NOMO-1 (cell line): Measurements from ENCODE around the gene PSMF1.
A peak's percentile ranks its signal among the peaks of the same experiment; 100 is the strongest.

Experiments used
- DNase-seq, 2 experiments: peaks; one replicate each; lab custom pipeline; 2025; ENCODE audit not compliant: unreplicated experiment in 2 of 2; lab: John Stamatoyannopoulos, UW

PSMF1 gene

GRCh38 chr20:1163105-1163504 lies 44.7 kb downstream of the PSMF1 start:
- DNase-seq, result no peak

GRCh38 chr20:1163653-1164052 lies 45.3 kb downstream of the PSMF1 start:
- DNase-seq, result no peak

- DNase-seq, result no peak
Observed at GRCh38 chr20:1164871-1165270, 46.5 kb downstream of the PSMF1 start.

GRCh38 chr20:1165521-1165920 lies 47.1 kb downstream of the PSMF1 start:
- no peak for DNase-seq

DNA sequence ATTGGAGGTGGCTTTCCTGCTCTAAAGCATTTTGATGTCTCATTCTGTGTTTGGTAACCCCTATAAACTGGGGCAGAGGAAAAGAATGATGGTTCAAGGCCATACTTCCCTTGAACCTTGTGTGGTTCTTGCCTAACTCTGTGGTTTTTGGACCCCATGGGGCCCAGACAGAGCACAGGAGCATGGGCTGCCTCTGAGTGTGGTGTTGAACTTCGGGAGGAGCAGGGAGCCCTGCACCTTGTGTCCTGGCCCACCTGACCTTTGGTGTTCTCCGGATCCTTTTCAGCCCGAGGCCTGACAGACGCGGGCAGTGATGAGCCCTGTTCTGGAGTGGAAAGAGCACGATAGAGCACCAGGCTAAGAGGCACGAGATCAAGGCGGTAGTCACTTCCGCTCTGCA lies 47.5 kb downstream of the PSMF1 start:
- DNase-seq, result no peak

DNA sequence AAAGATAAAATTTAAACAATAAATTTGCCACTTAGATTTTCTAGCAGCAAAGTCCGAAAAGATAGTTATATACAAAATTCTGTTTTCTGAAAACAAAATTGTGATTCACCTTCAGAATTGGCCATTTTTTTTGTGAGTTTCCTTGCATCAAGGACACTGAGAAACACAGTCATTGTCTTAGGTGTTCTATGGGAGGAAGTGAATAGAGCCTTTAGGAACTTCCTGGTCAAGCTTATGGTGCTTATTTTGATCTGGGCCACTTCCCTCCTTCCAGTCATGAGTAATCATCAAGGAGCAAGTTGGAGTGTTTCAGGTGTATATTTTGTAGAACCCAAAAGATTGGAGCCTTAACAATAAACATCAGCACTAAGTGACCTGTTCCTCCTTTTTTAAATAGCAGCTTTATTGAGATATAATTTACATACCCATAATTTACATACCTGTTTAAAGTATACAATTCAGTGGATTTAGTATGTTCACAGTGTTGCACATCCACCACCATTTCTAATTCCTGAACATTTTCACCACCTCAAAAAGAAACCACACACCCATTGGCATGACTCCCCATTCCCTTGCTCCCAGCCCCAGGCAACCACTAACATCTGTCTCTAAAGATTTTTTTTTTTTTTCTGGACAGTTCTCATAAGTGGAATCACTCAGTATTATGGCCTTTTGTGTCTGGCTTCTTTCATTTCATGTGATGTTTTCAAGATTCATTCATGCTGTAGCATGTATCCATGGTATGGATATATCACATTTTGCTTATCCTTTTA lies 48.7 kb downstream of the PSMF1 start:
- no peak for DNase-seq

DNA sequence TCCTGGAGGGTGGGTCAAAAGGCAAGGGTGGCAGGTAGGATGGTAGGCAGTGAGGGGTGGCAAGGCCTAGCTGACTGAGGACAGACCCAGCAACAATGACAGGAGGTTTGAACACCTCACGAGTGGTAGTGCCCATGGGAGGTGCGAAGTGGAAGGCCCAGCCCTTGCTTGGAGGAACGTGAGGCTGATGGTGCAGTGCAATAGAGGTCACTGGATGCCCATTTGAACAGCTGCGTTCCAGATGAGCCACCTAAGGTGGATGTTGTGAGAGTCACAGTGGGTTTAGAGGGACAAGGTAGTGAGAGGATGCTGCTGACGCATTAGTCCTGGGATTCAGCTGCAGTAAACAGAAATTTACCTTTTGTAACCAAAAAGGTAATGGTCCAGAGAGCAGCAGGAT lies 50.8 kb downstream of the PSMF1 start:
- DNase-seq, result no peak

DNA sequence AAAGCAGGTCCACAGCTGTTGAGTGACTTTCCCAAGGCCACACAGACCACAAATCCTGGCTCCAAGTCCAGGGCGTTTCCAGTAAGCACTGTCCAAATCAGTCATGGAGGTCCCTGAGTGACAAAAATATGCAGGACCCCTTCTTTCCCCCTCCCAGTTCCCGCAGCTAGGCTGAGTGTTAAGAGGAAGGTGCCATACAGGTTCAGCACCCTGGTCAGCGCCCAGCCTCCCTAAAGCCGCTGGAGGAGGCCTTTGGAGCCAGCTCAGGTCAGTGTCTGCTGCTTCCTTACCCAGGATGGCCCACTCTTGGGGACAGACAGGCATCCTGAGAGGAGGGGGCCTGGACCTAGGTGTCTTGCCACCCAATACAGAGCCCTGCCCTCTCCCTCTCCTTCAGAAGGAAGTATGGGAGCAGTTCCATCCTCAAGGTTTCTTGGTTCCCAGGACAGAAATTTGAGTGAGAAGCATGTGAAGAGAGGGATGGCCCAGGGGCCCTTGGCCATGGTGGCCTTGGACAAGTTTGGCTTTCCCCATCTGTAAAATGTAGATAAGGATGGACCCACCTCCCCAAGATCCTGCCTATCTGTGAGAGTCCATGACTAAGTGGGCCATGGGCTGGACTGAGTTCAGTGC lies 53.2 kb downstream of the PSMF1 start:
- DNase-seq, result no peak

- no peak for DNase-seq
Observed at GRCh38 chr20:1173698-1174097, 55.3 kb downstream of the PSMF1 start.

- DNase-seq, result no peak
Observed at GRCh38 chr20:1174787-1175186, 56.4 kb downstream of the PSMF1 start.

DNA sequence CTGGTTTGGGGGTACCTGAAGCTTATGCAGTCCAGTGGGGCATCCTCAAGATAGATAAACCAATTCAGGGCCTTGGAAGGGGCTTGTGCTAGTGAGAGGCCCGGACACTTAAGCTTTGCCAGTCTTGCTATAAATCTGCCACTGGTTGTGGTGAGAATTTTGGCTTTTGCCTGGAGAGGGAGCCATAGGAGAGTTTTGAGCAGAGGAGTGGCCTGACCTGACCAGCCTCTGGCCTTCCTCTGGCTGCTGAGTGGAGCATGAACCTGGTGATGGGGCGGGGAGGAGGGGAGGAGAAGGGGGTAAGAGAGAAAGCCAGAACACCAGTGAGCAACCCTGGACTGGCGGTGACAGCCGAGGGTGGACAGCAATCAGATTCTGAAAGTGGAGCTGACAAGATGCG lies 59.3 kb downstream of the PSMF1 start:
- no peak for DNase-seq

DNA sequence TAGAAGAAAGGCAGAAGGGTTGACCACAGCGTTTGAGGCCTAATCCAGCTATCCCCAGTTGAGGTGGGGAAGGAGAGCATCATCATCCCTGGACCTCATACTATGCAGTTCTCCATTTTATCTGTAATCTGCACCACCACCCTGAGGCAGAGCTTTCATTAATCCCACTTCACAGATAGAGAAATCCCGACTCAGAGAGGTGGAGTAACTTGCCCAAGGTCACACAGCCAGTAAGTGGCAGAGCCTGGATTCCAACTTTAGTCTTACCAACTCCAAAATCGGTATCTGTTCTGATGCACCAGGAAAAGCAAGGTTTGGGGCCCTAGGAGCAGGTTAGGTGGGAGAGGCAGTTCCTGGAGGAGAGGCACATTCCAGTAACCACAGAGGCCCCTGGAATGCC lies 59.7 kb downstream of the PSMF1 start:
- DNase-seq, result no peak

DNA sequence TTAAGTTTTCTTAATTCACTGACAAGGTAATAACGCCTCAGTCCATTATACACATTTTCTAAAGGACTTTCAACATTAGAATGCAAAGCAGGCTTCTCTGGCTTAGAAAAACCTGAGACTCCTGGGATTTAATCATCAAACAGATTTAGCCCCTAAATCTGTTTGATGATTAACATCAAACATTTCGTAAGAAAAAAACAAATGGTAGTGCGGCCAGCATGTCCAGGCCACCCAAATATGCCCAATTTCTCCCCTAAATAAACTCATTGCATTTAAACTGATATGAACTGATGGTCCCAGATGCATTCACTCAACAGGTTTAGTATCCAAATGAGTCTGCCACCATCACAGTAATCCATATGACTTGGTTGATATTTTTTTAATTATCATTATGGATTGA lies 60.2 kb downstream of the PSMF1 start:
- no peak for DNase-seq

DNA sequence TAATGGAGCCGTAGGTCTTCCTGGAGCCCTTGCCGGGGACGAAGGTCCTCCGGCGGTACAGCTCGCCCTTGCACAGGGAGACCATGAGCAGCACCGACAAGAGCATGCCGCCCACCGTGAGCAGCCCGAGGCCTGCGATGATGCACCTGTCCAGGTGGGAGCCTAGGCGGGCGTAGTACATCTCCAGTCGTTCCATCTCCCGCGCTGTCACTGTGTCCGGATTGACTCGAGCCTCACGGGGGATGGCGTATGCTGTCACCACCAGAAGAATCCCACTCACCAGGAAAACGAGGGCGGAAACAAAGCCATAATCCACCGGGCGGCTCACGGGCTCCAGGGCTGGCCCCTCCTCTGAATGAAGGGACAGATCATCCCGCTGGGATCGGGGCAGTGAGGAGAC lies 62.5 kb downstream of the PSMF1 start:
- no peak for DNase-seq

- no peak for DNase-seq
Observed at GRCh38 chr20:1182106-1182505, 63.7 kb downstream of the PSMF1 start.

- no peak for DNase-seq
Observed at GRCh38 chr20:1183153-1183552, 64.8 kb downstream of the PSMF1 start.

DNA sequence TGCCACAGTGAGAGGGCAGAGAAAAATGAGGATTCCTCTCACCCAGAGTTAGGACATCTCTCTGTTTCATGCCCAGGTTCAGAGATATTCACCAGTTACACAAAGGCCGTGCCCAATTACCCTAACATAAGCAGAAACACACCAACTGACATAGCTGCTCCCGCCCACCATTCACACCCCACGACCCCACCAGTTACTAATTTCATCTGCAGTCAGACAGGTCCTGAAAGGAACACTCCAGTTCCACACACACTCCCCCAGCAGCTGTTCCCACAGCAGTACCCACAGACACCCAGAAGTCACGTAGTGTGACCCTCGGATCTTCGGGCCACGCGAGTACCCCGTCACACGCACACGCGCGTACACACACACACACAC lies 65.8 kb downstream of the PSMF1 start:
- no peak for DNase-seq

GRCh38 chr20:1184638-1185315 lies 66.4 kb downstream of the PSMF1 start, which contains the start of gene TMEM74B:
Gene TMEM74B (minus strand): TSS chr20:1184981. CDS start chr20:1183801, 1,180 bp downstream.
- DNase-seq, result no peak

GRCh38 chr20:1185316-1185741 lies 66.9 kb downstream of the PSMF1 start:
- DNase-seq, result no peak

- peak; percentile 36 to 40 for DNase-seq
Observed at GRCh38 chr20:1185790-1186334, 67.5 kb downstream of the PSMF1 start.

- no peak for DNase-seq
Observed at GRCh38 chr20:1186367-1186991, 68.1 kb downstream of the PSMF1 start.
